AG04450 (cell line): Measurements from ENCODE around the gene MIA. TPM values are rescaled to one million over a fixed set of nuclear protein-coding genes. Genes with fewer than 3 reads are reported as not detected.
"Not testable (repeated sequence)": the region's sequence is repeated elsewhere in the genome, so short reads cannot be mapped to it uniquely, and the experiment has no call there.

Experiments used
- CTCF ChIA-PET: fragments of 300-600, 350-600 bp; formaldehyde crosslinking; extraction: SDS; loops from one replicate; lab custom pipeline; 2022; ENCODE audit warnings: antibody characterized with exemption, inconsistent platforms; lab: Charles Lee
- POLR2A ChIA-PET: fragments of 350-600 bp; formaldehyde crosslinking; extraction: SDS; loops from one replicate; lab custom pipeline; 2021; ENCODE audit warnings: antibody characterized with exemption, inconsistent platforms; lab: Yijun Ruan, JAX
- DNase-seq: peaks from one replicate; pipeline ENCODE4 v3.0.0-alpha.2; 2011; ENCODE audit warnings: low read depth, low spot score
- H3K27ac ChIP-seq: one replicate; pipeline ENCODE4 v1.5.1; 2012; ENCODE audit warnings: low read depth, low read length, control low read depth
- H3K27me3 ChIP-seq: one replicate; pipeline ENCODE4 v1.6.0; 2012; ENCODE audit warnings: low read length; ENCODE audit not compliant: control insufficient read depth, insufficient read depth
- H3K4me3 ChIP-seq: 2 replicates; pipeline ENCODE4 v1.5.1; 2011; ENCODE audit warnings: mild to moderate bottlenecking, low read depth, low read length, control low read depth
- H3K9me3 ChIP-seq: 2 replicates; pipeline ENCODE4 v1.5.1; 2012; ENCODE audit warnings: low read length; ENCODE audit not compliant: control insufficient read depth, insufficient read depth
- CTCF ChIP-seq: IDR thresholded peaks from 2 replicates; pipeline ENCODE4 v1.5.1; 2011; ENCODE audit warnings: low read depth, low read length, control low read depth, inconsistent platforms
- polyA plus RNA-seq: library from polyadenylated mRNA; depleted of rRNA; stranded (reverse); fragments of >200 nt; gene quantifications from 2 replicates; pipeline ENCODE4 v1.2.3, GENCODE V29; 2011

MIA gene
- polyA plus RNA-seq, 1 experiment, result not detected

GRCh38 chr19:40808497-40808896, 33.2 kb downstream of the MIA start:
- no peak overlapping the region for H3K4me3 ChIP-seq
- no peak for DNase-seq
- H3K9me3 ChIP-seq, result peaks cover 7% of the 10 kb centered on the region; the same call in 1 of the 2 replicates
- H3K27me3 ChIP-seq, result no peaks in the 10 kb centered on the region
- H3K27ac ChIP-seq, result no peak overlapping the region
- ChIA-PET POLR2A (interaction anchor here (1.1 kb wide), 1 partner anchor 30 kb away, joined by 6 read pairs; the partner anchor contains the start of gene RAB4B), CTCF (no interaction called here)
- TF ChIP-seq CTCF, result no peak

GRCh38 chr19:40809358-40810086, 34.2 kb downstream of the MIA start:
- peaks cover 7% of the 10 kb centered on the region; the same call in 1 of the 2 replicates for H3K9me3 ChIP-seq
- ChIA-PET CTCF (no interaction called here), POLR2A (interaction anchor here (1.1 kb wide), 1 partner anchor 31 kb away, joined by 6 read pairs; the partner anchor contains the start of gene RAB4B)
- H3K4me3 ChIP-seq, result no peak overlapping the region
- DNase-seq, result no peak
- TF ChIP-seq CTCF, result no peak
- no peak overlapping the region for H3K27ac ChIP-seq
- no peaks in the 10 kb centered on the region for H3K27me3 ChIP-seq

- peak overlapping the region; percentile 11 for H3K27ac ChIP-seq
- CTCF ChIA-PET, result no interaction called here
- DNase-seq, result no peak
Measured at GRCh38 chr19:40810160-40810559, 34.8 kb downstream of the MIA start.

GRCh38 chr19:40810649-40811408, 35.5 kb downstream of the MIA start:
- peak; percentile 15 for DNase-seq
- H3K27me3 ChIP-seq, H3K9me3 ChIP-seq: not testable (repeated sequence)
- Histone ChIP-seq H3K4me3 (peak overlapping the region; percentile 54), H3K27ac (peak overlapping the region; percentile 31)
- ChIA-PET POLR2A (interaction anchor here (0.6 to 1.1 kb wide), 5 partner anchors 11 to 206 kb away, joined by 3 to 14 read pairs (median 3); no protein-coding TSS in a partner anchor), CTCF (interaction anchor here (1.2 kb wide), 1 partner anchor 9 kb away, joined by 6 read pairs; no protein-coding TSS in a partner anchor)

More at GRCh38 chr19:40810160-40810559, 34.8 kb downstream of the MIA start:
- TF ChIP-seq CTCF, result no peak
- H3K4me3 ChIP-seq, result peak overlapping the region; percentile 27; the same call in 1 of the 2 replicates
- no peaks in the 10 kb centered on the region for H3K27me3 ChIP-seq
- POLR2A ChIA-PET, result no interaction called here
- peaks cover 7% of the 10 kb centered on the region; the same call in 1 of the 2 replicates for H3K9me3 ChIP-seq

GRCh38 chr19:40811478-40812341, 36.4 kb downstream of the MIA start:
- TF ChIP-seq CTCF, result no peak
- DNase-seq, result no peak
- no peaks in the 10 kb centered on the region for H3K27me3 ChIP-seq
- CTCF ChIA-PET, result interaction anchor here (1.2 kb wide), 1 partner anchor 8 kb away, joined by 6 read pairs; no protein-coding TSS in a partner anchor
- H3K27ac ChIP-seq, result no peak overlapping the region
- no peak overlapping the region for H3K4me3 ChIP-seq
- H3K9me3 ChIP-seq, result peaks cover 7% of the 10 kb centered on the region; the same call in 1 of the 2 replicates
- POLR2A ChIA-PET, result interaction anchor here (0.6 to 1.1 kb wide), 5 partner anchors 11 to 207 kb away, joined by 3 to 14 read pairs (median 3); no protein-coding TSS in a partner anchor

GRCh38 chr19:40812571-40812970, 37.2 kb downstream of the MIA start:
- not testable (repeated sequence) for H3K9me3 ChIP-seq, H3K4me3 ChIP-seq, H3K27me3 ChIP-seq, H3K27ac ChIP-seq, DNase-seq
- ChIA-PET CTCF (interaction anchor here (0.6 kb wide), 1 partner anchor 16 kb away, joined by 3 read pairs; no protein-coding TSS in a partner anchor), POLR2A (interaction anchor here (0.6 to 0.7 kb wide), 2 partner anchors 90 to 132 kb away, joined by 3 read pairs; no protein-coding TSS in a partner anchor)
